C1 segment of cervical spinal cord (tissue), 14 donors: ENCODE results near the gene FKTN.
A peak's percentile ranks its signal among the peaks of the same experiment; 100 is the strongest.
"Not testable (repeated sequence)": the region's sequence is repeated elsewhere in the genome, so short reads cannot be mapped to it uniquely, and the experiment has no call there.

Experiments used
- DNase-seq, 14 donors: peaks; one replicate each; lab custom pipeline; 2025; lab: John Stamatoyannopoulos, UW

Gene FKTN

DNA sequence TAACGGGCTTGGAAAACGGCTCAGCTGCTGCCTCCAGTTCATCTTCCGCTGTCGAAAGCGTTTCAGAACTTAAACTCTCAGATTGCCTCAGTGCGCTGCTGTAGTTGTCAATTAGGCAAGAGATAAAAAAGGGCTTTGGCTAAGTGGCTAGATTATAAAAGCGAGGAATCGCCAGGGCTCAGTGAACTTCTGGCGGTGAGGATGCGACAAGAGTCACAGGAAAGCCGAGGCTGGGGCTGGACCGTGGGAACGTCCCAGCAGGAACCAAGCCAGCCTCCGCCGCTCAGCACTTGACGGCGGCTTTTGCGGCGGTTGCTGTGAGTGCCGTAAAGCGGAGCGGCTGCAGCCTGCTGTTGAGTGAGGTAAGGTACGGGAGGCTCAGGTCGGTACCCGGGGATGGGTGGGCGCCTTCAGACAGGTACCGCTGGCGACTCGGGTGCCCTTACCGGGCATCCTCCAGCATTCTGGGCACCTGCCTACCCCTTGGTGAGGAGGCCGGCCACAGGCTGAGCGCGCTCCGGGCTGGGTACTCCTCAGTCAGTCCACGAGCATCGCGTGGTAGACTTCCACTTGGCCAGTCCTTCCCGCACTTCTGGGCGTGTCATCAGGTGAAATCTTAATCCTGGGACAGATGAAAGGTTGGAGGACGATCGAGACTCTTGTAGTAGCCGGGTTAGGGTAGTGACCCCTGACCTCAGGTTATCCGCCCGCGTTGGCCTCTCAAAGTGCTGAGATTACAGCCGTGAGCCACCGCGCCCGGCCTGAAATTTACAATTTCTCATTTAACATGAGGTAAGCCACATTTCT is at the start of gene FKTN:
FKTN (plus strand) TSS at position 328 of the 807 bp plus-strand sequence. CDS start 16,902 bp downstream, outside the sequence.
- DNase-seq: peak; percentile 33 to 83 (median 76)

DNA sequence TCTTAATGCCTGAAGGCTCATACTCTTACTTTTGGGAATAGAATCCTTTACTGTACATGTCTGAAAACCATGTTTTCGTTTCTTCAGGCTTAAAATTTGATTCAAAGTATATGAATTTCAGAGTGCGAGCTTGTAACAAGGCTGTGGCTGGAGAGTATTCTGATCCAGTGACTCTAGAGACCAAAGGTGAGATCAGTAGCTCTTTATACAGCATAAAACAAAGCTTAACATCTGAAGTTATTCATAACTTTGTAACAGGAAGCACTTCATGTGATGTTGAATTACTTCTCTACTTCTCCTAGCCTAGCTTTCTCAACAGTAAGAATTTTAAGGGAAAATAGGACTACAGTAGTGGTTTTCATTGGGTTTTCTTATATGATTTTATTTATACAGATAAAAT is 49.4 kb upstream of the FKTN start:
- no peak for DNase-seq

DNA sequence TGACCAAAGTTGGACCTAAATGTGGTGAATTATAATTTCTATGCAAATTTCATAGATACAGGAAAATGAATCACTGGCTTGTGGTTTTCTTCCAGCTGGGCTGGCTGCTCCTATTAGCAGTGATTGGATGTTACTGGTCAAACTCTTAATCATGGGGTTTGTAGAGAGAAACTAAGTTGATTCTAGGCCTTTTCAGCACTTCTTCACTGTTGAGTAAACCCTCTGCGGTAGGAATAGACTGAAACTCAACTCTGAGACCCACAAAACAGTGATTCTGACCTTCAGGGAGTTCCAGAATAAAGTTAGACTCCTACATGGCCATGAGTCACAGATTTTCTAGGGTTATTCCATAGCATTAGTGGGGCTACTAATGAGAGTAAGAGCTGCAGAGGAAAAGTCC is 47.9 kb upstream of the FKTN start:
- no peak for DNase-seq

DNA sequence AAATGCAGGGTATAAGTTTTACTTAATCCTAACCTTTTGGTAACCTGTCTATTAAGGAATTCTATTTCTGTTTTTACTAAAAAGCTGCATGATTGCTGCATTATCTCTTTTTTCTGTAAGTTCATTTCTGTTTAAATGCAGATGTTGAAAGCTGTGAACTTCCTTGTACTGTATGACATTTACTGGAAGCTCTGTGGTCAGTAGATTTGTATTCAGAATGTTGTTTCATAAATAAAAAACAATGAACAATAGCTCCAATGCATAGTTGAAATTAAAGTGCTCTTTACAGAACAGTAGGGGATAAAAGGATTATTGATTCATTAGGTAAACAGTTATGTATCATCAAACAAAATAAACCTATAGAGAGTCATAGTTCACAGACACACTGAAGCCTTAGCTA is 46.5 kb upstream of the FKTN start:
- DNase-seq: no peak

DNA sequence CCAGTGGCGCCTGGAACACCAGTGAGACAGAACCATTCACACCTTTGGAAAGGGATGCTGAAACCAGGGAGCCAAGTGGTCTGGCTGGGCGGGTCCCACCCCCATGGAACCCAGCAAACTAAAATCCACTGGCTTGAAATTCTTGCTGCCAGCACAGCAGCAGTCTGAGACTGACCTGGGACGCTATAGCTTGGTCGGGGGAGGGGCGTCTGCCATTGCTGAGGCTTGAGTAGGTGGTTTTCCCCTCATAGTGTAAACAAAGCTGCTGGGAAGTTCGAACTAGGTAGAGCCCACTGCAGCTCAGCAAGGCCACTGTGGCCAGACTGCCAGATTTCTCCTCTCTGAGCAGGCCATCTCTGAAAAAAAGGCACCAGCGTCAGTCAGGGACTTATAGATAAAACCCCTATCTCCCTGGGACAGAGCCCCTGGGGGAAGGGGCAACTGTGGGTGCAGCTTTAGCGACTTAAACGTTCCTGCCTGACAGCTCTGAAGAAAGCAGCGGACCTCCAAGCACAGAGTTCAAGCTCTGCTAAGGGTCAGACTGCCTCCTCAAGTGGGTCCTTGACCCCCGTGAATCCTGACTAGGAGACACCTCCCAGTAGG is 42.0 kb upstream of the FKTN start:
- DNase-seq: no peak

DNA sequence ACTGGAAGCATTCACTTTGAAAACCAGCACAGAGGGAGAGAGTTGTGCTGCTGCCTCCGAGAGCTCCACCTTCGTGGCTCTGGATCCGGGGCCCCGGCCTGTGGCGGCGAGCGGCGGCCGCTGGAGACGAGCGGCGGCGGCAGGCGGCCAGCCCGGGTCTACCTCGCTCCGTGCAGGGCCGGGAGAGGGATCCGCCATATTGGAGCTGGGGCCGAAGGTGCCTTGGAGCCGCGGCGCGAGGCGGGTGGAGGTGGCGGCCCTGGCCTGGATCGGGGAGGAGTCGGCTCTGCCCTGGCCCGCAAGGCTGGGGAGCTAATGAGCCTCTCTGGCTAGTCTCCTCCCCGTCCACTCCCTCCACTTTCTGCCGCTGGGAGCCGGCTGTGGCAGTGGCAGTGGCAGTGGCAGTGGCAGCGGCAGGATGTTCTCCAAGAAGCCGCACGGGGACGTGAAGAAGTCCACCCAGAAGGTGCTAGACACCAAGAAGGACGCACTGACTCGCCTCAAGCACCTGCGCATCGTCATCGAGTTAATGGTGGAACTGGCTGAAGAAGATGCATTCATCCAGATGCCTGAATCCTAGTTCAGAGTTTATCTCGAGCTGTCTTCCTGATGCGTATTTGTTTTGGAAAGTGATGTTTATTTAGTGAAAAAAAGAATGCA is 38.1 kb upstream of the FKTN start:
- DNase-seq: not testable (repeated sequence)

DNA sequence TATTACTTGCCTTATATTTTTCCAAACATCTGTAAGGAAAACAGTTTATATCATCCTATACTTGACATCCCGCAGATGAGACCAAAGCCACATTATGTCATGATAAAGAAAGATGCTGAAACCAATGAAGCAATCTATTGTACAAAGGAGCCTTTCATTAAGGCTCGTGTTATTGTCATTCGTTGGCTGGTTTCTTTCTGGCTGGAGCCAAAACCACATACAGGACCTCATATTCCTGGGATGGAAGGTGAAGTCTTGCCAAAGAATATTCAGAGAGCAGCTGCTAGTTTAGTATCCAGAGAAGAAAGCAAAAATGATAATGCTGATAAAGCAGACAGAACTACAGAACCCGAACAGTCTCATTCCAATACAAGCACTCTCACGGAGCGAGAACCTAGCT is 36.9 kb upstream of the FKTN start:
- DNase-seq: not testable (repeated sequence)

DNA sequence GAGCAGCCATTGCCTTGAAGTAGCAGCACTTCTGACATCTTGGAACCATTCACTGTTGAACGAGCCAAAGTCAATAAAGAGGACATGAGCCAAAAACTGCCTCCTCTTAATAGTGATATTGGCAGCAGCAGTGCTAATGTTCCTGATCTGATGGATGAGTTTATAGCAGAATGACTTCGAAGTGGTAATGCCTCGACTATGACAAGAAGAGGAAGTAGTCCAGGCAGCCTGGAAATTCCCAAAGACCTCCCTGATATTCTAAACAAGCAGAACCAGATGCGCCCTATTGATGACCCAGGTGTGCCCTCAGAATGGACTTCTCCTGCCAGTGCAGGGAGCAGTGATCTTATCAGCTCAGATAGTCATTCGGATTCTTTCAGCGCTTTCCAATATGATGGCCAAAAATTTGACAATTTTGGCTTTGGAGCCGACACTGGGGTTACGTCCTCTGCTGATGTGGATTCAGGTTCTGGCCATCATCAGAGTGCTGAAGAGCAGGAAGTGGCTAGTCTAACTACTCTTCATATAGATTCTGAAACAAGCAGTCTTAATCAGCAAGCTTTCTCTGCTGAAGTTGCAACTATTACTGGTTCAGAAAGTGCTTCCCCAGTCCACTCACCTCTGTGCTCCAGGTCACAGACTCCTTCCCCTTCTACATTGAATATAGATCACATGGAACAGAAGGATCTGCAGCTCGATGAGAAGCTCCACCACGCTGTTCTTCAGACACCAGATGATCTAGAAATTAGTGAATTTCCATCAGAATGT is 35.1 kb upstream of the FKTN start:
- DNase-seq: not testable (repeated sequence)

DNA sequence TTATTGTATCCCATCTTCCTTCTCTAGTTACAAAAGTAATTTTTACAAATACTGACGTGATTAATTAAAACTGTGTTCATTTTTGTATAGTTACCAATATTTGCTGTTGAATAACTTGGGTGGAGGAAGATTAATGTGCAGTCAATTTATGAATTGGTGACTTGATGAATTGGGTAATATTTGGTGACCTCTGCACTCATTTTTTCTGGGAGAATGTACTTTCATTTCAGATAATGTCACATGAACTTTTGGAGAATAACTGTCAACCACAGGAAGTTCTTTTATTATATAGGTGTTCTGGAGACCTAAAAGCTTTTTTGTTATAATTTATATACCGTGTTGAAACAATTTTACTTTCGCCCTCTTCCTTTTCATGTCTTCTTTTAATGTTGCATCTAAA is 26.4 kb upstream of the FKTN start:
- no peak for DNase-seq

DNA sequence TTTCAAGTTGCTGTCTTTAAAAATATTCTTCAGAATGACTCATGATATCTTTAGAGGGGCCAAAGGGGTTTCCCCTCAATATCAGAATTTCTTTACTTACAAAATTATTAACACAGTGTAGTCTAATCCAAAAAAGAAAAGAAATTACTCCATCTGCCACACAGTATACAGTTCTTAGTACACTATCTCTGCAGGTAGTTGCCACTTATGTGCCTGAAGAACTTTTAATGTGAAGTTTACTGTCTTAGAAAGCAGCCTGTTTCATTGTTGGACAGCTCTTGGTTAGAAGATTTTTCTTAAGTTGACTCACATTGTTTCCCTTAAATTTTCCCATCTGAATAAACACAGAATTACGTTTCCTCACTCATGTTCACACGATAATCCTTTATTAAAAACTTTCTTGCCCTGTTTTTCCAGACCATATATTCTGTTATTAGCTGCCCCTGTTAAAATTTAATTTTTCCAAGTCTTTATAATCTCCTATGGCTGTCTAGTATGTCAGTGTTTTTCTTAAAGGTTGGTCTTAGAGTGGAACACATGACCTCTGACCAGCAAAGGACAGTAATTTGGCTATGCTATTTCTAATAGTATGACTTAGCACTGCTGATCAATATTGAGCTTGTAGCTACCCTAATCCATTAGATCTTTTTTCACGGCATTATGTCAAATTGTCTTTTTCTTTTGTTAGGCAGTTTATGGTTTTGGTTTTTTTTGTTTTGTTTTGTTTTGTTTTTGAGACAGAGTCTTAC is 21.8 kb upstream of the FKTN start:
- no peak for DNase-seq

DNA sequence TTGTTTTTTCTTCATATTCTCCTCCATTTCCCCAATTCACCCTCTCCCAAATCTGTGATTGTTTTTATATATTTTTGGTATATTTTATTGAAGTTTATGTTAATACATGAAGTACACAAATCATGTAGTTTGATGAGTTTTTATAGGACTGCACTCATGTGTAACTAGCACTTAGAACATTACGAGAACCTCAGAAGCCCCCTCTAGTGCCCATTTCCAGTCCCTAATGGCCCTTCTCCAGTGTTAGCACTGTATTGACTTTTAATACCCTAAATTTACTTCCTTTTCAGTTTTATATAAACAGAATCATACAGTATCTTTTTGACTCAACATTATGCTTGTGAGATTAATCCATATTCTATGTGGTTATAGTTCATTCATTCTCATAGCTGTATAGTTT is 18.5 kb upstream of the FKTN start:
- no peak for DNase-seq

DNA sequence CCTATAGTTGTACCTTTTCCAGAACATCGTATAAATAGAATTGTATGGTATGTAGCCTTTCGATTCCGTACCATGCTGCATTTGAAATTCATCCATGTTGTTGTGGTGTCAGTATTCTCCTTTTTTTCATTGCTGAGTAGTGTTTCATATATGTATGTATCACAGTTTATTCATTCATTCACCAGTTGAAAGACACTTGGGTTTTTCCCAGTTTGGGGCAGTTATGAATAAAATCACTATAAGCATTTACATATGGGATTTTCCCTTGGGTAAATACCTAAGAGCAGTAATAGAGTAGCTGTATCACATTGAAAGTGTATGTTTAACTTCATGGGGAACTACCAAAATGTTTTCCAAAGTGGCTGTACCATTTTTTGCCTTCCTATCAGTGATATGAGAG is 16.1 kb upstream of the FKTN start:
- DNase-seq: no peak

DNA sequence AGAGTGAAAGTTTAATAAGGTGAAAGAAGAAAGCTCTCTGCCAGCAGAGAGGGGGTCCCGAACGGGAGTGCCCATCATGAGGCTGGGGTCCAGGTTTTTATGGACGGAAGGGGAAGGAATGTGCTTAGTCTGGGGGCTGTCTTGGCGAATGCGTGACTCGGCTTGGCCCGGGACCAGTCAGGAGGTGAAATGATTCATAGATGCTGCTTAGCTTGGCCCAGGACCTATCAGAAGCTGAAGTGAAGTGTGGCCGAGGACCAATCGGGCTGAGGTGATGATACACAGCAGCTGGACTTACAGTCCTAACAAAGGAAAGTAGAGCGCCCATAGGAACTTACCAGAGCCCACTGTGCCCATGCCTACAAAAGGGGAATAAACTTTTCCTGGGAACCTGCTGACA is 3.9 kb upstream of the FKTN start:
- DNase-seq: no peak

DNA sequence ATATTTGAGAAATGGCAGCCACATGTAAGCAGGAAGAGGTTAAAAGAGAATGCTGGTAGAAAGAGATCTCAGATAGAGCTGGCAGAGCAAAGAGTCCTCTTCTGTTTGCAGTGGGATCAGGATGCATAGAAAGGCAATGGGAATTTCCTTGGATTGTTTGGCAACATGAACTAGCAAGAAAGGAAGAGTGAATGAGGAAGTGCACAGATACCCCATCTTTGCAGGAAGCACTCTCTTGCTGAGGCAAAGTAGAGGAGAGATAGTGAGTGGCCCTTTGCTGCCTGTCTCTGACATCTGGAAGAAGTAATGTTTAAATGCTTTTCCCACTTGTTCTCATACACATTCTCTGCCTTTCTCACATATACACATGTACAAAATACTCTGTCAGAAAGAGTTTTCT is 14.5 kb downstream of the FKTN start:
- no peak for DNase-seq

DNA sequence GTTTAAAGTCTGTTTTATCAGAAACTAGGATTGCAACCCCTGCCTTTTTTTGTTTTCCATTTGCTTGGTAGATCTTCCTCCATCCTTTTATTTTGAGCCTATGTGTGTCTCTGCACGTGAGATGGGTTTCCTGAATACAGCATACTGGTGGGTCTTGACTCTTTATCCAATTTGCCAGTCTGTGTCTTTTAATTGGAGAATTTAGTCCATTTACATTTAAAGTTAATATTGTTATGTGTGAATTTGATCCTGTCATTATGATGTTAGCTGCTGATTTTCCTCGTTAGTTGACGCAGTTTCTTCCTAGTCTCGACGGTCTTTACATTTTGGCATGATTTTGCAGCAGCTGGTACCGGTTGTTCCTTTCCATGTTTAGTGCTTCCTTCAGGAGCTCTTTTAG is 22.0 kb downstream of the FKTN start:
- DNase-seq: not testable (repeated sequence)

DNA sequence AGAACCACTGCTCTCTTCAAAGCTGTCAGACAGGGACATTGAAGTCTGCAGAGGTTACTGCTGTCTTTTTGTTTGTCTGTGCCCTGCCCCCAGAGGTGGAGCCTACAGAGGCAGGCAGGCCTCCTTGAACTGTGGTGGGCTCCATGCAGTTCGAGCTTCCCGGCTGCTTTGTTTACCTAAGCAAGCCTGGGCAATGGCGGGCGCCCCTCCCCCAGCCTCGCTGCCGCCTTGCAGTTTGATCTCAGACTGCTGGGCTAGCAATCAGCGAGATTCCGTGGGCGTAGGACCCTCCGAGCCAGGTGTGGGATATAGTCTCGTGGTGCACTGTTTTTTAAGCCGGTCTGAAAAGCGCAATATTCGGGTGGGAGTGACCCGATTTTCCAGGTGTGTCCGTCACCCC is 23.6 kb downstream of the FKTN start:
- not testable (repeated sequence) for DNase-seq

DNA sequence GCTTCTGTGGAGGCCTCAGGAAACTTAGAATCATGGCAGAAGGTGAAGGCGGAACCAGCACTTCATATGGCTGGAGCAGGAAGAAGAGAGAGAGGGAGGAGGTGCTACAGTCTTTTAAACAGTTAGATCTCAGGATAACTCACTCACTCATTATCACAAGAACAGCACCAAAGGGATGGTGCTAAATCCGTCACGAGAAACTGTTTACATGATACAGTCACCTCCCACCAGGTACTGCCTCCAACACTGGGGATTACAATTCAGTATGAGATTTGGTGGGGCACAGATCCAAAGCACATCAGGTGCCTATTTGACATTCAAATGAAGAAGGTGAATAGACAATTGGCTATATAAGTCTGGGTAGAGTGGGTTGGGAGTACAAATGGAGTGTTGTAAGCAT is 35.2 kb downstream of the FKTN start:
- no peak for DNase-seq

DNA sequence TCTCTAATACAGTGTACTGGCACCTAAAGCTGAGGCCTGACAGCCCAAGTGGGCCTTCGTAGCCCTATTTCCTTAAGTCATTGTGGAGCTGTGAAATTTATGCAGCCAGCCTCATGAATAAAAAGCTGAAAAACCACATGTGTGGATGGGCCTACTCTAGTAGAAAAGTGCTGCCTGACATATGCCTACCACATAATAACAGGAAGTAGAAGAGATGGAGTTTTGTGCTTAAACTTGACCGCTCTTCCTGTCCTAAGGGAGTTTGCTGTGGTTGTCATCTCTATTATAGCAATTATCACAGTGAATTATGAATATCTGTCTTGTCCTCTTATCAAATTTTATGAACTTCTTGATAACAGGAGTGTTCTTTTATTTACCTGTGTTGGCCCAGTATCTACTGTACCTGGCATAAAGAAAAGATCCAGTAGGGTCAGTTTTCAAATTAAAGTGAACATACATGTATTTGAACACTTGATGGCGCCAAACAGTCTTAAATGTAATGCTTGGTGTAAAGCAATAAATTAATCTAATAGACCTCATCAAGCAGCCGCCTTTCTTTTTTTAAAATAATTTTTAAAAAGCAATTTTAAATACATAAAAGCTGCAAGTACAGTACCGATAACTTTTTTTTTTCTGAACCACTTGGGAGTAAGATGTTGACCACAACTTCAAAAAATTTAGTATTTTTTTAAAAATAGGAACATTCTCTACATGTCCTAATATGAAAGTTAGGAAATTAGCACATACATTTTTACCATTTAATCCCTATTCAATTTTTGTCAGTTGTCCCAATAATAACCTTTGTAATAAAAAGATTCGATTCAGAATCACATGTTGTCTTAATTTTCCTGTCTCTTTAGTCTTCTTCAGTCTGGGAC is 51.0 kb downstream of the FKTN start:
- DNase-seq: peak in 1 of 14 donors; percentile 4

DNA sequence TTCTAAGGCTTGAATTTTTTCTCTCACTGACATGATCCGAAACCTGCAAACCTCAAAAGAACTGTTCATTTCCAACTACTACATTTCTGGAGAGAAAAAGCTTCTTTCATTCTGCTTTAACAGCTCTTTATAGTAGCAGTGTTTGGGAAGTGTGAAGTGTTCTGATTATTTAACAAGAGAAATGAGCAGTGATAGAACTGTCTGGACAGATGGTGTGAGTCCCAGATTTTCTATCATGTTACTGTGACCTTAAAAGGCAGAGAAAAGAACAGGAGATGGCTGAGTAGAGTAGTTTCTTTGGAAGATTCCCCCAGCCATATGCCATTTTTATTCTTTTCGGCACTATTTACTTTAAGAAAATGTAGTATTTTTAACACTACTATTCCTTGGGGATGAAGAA is 63.1 kb downstream of the FKTN start:
- DNase-seq: no peak

DNA sequence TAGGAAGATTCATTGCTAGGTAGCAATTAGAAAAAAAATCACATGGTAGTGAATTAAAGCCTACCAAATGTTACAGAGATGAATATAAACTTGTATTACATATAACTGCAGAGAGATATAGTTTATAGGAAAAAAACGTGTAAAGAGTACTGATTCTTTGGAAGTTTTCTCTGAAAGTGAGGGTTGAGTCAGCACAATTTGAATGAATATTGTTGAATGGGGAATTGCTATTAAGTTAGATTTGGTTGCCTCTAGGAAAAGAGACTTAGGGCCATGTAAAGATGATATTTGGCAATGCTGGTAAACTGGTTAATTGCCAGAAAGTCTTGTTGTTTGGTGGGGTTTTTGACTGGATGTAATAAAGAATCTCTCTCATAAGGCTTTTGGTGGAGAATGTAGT is 67.2 kb downstream of the FKTN start:
- no peak for DNase-seq
